ENCODE data around the gene DUSP8.

- TF ChIP-seq CTCF (IDR thresholded peaks at IDR 0.05; ENCODE audit: insufficient read depth, low read length, poor library complexity, severe bottlenecking) (no peak), EZH2phosphoT487 (conservative IDR thresholded peaks at IDR 0.05; ENCODE audit: low read length) (no peak)
Observed at GRCh38 chr11:1618231-1618630, 46.2 kb upstream of the DUSP8 start.

Measured in SU-DHL-6 (cell line).